GM19240 (cell line): ENCODE results near the gene UBN2.

ENCODE experiments used
- DNase-seq: peaks from one replicate; pipeline ENCODE4 v3.0.0; 2011; ENCODE audit warnings: low spot score; ENCODE audit not compliant: insufficient read length

The UBN2 gene

GRCh38 chr7:139341776-139342226 lies 110.8 kb downstream of the UBN2 start:
- peak; percentile 64 for DNase-seq

- DNase-seq = no peak
Observed at GRCh38 chr7:139345042-139345441, 114.0 kb downstream of the UBN2 start.

- DNase-seq = no peak
Observed at GRCh38 chr7:139351027-139351426, 120.0 kb downstream of the UBN2 start.

- DNase-seq = no peak
Observed at GRCh38 chr7:139354729-139355128, 123.7 kb downstream of the UBN2 start.

GRCh38 chr7:139355320-139355719 lies 124.3 kb downstream of the UBN2 start:
- DNase-seq = no peak
